ENCODE data around the gene POLE4. TPM values are rescaled to one million over a fixed set of nuclear protein-coding genes. Genes with fewer than 3 reads are reported as not detected.

POLE4 gene
- total RNA-seq (2021): 34.4 and 44.7 TPM in 2 replicates
- long read RNA-seq, partial matches to known transcripts: 0 of 4 reads
- long read RNA-seq, other reads (novel, unspliced or antisense): 4 of 4 reads

- Histone ChIP-seq H3K27ac (ENCODE audit: insufficient read length, low read depth, low read length) (no peak within 1 kb of the TSS), H2BK5ac (ENCODE audit: insufficient read length, low read length) (no peak within 1 kb of the TSS), H4K20me1 (ENCODE audit: control insufficient read depth, insufficient read depth, insufficient read length) (no peaks in the 10 kb centered on the region), H4K5ac (ENCODE audit: insufficient read length, low read depth, low read length) (no peak within 1 kb of the TSS), H3K4me2 (ENCODE audit: insufficient read depth, insufficient read length, low read length) (peak within 1 kb of the TSS; percentile 34), H3T11ph (ENCODE audit: low read length) (no peak within 1 kb of the TSS), H3K23me2 (ENCODE audit: insufficient read length, low read depth, low read length, poor library complexity, severe bottlenecking) (peaks cover 2% of the 10 kb centered on the region), H3K27me3 (ENCODE audit: insufficient read depth, low read length) (no peaks in the 10 kb centered on the region), H2AFZ (ENCODE audit: low read length) (peak within 1 kb of the TSS; percentile 46), H3K79me2 (ENCODE audit: insufficient read depth, low read length) (no peaks in the 10 kb centered on the region), H3K56ac (ENCODE audit: insufficient read length, low read depth, low read length) (no peak within 1 kb of the TSS), H3K18ac (ENCODE audit: insufficient read length, low read depth, low read length) (peak within 1 kb of the TSS; percentile 99), H3K14ac (ENCODE audit: insufficient read depth, low read length) (peak within 1 kb of the TSS; percentile 100), H4K91ac (ENCODE audit: insufficient read length, low read depth, low read length) (no peak within 1 kb of the TSS), H2AK5ac (ENCODE audit: insufficient read length, low read length) (no peak within 1 kb of the TSS), H3K79me1 (ENCODE audit: insufficient read depth, low read depth, low read length, poor library complexity, severe bottlenecking) (no peaks in the 10 kb centered on the region), H3K9me3 (ENCODE audit: control insufficient read depth, low read depth, low read length) (no peaks in the 10 kb centered on the region), H3K4ac (ENCODE audit: low read depth, low read length) (no peak within 1 kb of the TSS), H2BK15ac (ENCODE audit: low read depth, low read length) (0 out of 2 replicates have a peak within 1 kb of the TSS, but pooled peaks have one; percentile 81), H3K23ac (ENCODE audit: insufficient read length, low read depth, low read length) (no peak within 1 kb of the TSS), H3K9ac (ENCODE audit: extremely low read depth, insufficient read length, low read length) (peak within 1 kb of the TSS; percentile 82), H3K4me1 (ENCODE audit: insufficient read depth, low read length) (no peaks in the 10 kb centered on the region), H4K8ac (replicated peaks; ENCODE audit: insufficient read length, low read depth, low read length) (no peak within 1 kb of the TSS), H2BK120ac (ENCODE audit: low read depth, low read length, poor library complexity, severe bottlenecking) (no peak within 1 kb of the TSS), H2BK20ac (ENCODE audit: low read depth, low read length, poor library complexity, severe bottlenecking) (no peak within 1 kb of the TSS), H2BK12ac (ENCODE audit: insufficient read length, low read depth, low read length) (no peak within 1 kb of the TSS)
- peak within 1 kb of the TSS in 1 of 3 experiments; percentile 81; a peak in 1 of 7 replicates for H3K27ac Mint-ChIP-seq
- peak; percentile 90 for DNase-seq
- H3K9me3 Mint-ChIP-seq: peaks cover 7 to 13% of the 10 kb centered on the region in 2 experiments
- H3K36me3 Mint-ChIP-seq (ENCODE audit: insufficient read depth in 1 of 3, low read depth in 3 of 3): peaks cover 11 to 25% (median 22%) of the 10 kb centered on the region in 3 experiments; a peak in 5 of 7 replicates
- H3K27me3 Mint-ChIP-seq (ENCODE audit: low read depth): peaks cover 35% of the 10 kb centered on the region
- H3K4me3 Mint-ChIP-seq: peak within 1 kb of the TSS; percentile 71 to 74
- TF ChIP-seq CTCF (conservative IDR thresholded peaks at IDR 0.05): no peak
- H3K4me1 Mint-ChIP-seq: peaks cover 0 to 8% of the 10 kb centered on the region in 2 experiments; a peak in 3 of 4 replicates
- no CpG with 5 or more reads among the region's 81 CpGs for WGBS (ENCODE audit: extremely low coverage, insufficient read length, low lambda C conversion rate)
These were observed at the start of gene POLE4 for GRCh38 chr2:74958274-74959105. Gene POLE4, plus strand, starts transcription at chr2:74958643. Its CDS starts 37 bp downstream, at chr2:74958680.

Data from H9 (cell line).